ENCODE results near the gene SRGAP1.

Gene SRGAP1

DNA sequence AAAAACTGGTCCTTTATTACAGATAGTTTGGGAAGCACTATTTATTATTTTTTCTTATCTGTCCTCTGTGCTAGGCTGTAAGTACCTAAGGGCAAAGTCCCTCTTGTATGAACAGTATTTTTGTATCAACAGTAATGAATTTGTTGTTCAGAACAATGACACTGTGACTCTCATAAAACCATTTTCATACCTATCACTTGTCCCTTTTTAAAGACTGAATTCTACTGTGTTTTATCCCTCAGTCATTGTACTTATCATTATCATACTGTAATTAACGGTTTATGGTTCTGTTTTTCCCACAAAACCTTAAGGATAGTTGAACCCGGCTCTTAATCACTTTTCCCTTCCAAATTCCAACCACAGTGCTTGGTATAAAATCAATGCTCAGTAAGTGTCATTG lies 69.4 kb downstream of the SRGAP1 start:
- ChIA-PET CTCF (no interaction called here), POLR2A (no interaction called here)
- Histone ChIP-seq H3K4me3 (ENCODE audit: low read depth, low read length) (no peak overlapping the region), H3K4me1 (ENCODE audit: control insufficient read depth, insufficient read depth, low read length) (peaks cover 38% of the 10 kb centered on the region), H3K9me3 (ENCODE audit: control insufficient read depth, insufficient read depth, low read depth, low read length) (no peaks in the 10 kb centered on the region), H3K36me3 (ENCODE audit: control insufficient read depth in 2 of 2, insufficient read depth in 1 of 2, low read length in 2 of 2) (no peaks in the 10 kb centered on the region), H3K27ac (ENCODE audit: extremely low read depth, low read depth, low read length) (no peak overlapping the region)
- TF ChIP-seq, protein P1, sequence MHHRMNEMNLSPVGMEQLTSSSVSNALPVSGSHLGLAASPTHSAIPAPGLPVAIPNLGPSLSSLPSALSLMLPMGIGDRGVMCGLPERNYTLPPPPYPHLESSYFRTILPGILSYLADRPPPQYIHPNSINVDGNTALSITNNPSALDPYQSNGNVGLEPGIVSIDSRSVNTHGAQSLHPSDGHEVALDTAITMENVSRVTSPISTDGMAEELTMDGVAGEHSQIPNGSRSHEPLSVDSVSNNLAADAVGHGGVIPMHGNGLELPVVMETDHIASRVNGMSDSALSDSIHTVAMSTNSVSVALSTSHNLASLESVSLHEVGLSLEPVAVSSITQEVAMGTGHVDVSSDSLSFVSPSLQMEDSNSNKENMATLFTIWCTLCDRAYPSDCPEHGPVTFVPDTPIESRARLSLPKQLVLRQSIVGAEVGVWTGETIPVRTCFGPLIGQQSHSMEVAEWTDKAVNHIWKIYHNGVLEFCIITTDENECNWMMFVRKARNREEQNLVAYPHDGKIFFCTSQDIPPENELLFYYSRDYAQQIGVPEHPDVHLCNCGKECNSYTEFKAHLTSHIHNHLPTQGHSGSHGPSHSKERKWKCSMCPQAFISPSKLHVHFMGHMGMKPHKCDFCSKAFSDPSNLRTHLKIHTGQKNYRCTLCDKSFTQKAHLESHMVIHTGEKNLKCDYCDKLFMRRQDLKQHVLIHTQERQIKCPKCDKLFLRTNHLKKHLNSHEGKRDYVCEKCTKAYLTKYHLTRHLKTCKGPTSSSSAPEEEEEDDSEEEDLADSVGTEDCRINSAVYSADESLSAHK (tag by site-specific recombination; IDR thresholded peaks at IDR 0.05), result no peak
- TF ChIP-seq FEZF1 (tag by site-specific recombination; IDR thresholded peaks at IDR 0.05) (peak; percentile 68), ZNF223 (tag by site-specific recombination; IDR thresholded peaks at IDR 0.05) (no peak), MZF1 (tag by site-specific recombination; IDR thresholded peaks at IDR 0.05; ENCODE audit: borderline replicate concordance) (no peak), ZNF2 (tag by site-specific recombination; IDR thresholded peaks at IDR 0.05) (no peak), SP7 (tag by site-specific recombination; IDR thresholded peaks at IDR 0.05) (peak; percentile 52; the same call in 1 of the 2 replicates), ZNF600 (tag by site-specific recombination; IDR thresholded peaks at IDR 0.05) (no peak), ZNF426 (tag by site-specific recombination; IDR thresholded peaks at IDR 0.05) (no peak), ZBTB17 (tag by site-specific recombination; IDR thresholded peaks at IDR 0.05) (peak; percentile 9; the same call in 1 of the 2 replicates), ZNF561 (tag by site-specific recombination; IDR thresholded peaks at IDR 0.05; ENCODE audit: borderline replicate concordance) (no peak), ZSCAN30 (tag by site-specific recombination; IDR thresholded peaks at IDR 0.05) (peak; percentile 9; the same call in 1 of the 2 replicates), MEIS1 (CRISPR knock-in tag; IDR thresholded peaks at IDR 0.05; ENCODE audit: borderline replicate concordance) (no peak), OSR2 (tag by site-specific recombination; IDR thresholded peaks at IDR 0.05) (peak; percentile 55; the same call in 1 of the 2 replicates), ZFP69B (tag by site-specific recombination; IDR thresholded peaks at IDR 0.05) (no peak), ZNF16 (tag by site-specific recombination; IDR thresholded peaks at IDR 0.05; ENCODE audit: low read depth) (no peak), ZNF76 (tag by site-specific recombination; IDR thresholded peaks at IDR 0.05; ENCODE audit: borderline replicate concordance, low read depth) (no peak), KLF8 (tag by site-specific recombination; IDR thresholded peaks at IDR 0.05) (no peak), IKZF3 (tag by site-specific recombination; IDR thresholded peaks at IDR 0.05) (peak; percentile 55; the same call in 1 of the 2 replicates), ZNF366 (tag by site-specific recombination; conservative IDR thresholded peaks at IDR 0.05) (no peak), ZXDB (tag by site-specific recombination; IDR thresholded peaks at IDR 0.05) (peak; percentile 47; the same call in 1 of the 2 replicates), ZFP41 (tag by site-specific recombination; IDR thresholded peaks at IDR 0.05; ENCODE audit: borderline replicate concordance) (no peak), ZNF658 (tag by site-specific recombination; IDR thresholded peaks at IDR 0.05) (no peak), ZEB2 (tag by site-specific recombination; IDR thresholded peaks at IDR 0.05) (0 out of 2 replicates have a peak, but pooled peaks have one; percentile 19), ZNF843 (tag by site-specific recombination; IDR thresholded peaks at IDR 0.05) (peak; percentile 70; the same call in 1 of the 2 replicates)
- TF ChIP-seq, protein P2, sequence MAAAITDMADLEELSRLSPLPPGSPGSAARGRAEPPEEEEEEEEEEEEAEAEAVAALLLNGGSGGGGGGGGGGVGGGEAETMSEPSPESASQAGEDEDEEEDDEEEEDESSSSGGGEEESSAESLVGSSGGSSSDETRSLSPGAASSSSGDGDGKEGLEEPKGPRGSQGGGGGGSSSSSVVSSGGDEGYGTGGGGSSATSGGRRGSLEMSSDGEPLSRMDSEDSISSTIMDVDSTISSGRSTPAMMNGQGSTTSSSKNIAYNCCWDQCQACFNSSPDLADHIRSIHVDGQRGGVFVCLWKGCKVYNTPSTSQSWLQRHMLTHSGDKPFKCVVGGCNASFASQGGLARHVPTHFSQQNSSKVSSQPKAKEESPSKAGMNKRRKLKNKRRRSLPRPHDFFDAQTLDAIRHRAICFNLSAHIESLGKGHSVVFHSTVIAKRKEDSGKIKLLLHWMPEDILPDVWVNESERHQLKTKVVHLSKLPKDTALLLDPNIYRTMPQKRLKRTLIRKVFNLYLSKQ (tag by site-specific recombination; IDR thresholded peaks at IDR 0.05; ENCODE audit: borderline replicate concordance), result no peak
- TF ChIP-seq, protein P3, sequence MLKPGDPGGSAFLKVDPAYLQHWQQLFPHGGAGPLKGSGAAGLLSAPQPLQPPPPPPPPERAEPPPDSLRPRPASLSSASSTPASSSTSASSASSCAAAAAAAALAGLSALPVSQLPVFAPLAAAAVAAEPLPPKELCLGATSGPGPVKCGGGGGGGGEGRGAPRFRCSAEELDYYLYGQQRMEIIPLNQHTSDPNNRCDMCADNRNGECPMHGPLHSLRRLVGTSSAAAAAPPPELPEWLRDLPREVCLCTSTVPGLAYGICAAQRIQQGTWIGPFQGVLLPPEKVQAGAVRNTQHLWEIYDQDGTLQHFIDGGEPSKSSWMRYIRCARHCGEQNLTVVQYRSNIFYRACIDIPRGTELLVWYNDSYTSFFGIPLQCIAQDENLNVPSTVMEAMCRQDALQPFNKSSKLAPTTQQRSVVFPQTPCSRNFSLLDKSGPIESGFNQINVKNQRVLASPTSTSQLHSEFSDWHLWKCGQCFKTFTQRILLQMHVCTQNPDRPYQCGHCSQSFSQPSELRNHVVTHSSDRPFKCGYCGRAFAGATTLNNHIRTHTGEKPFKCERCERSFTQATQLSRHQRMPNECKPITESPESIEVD (tag by site-specific recombination; IDR thresholded peaks at IDR 0.05), result peak; percentile 87
- TF ChIP-seq, protein P4, sequence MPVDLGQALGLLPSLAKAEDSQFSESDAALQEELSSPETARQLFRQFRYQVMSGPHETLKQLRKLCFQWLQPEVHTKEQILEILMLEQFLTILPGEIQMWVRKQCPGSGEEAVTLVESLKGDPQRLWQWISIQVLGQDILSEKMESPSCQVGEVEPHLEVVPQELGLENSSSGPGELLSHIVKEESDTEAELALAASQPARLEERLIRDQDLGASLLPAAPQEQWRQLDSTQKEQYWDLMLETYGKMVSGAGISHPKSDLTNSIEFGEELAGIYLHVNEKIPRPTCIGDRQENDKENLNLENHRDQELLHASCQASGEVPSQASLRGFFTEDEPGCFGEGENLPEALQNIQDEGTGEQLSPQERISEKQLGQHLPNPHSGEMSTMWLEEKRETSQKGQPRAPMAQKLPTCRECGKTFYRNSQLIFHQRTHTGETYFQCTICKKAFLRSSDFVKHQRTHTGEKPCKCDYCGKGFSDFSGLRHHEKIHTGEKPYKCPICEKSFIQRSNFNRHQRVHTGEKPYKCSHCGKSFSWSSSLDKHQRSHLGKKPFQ (tag by site-specific recombination; IDR thresholded peaks at IDR 0.05), result 0 out of 2 replicates have a peak, but pooled peaks have one; percentile 41
